Measurements from ENCODE around the gene MRPL57.

MRPL57 gene

GRCh38 chr13:21221268-21221667 is 44.8 kb downstream of the MRPL57 start:
- no peak for TF ChIP-seq CTCF (IDR thresholded peaks at IDR 0.05; ENCODE audit: low read depth, low read length)
- TF ChIP-seq MYC (IDR thresholded peaks at IDR 0.05; ENCODE audit: low read depth, low read length): no peak
- no peak for TF ChIP-seq MAX (IDR thresholded peaks at IDR 0.05; ENCODE audit: low read depth, low read length)
- TF ChIP-seq POLR2A (IDR thresholded peaks at IDR 0.05; ENCODE audit: extremely low read depth, insufficient read length): no peak

GRCh38 chr13:21225082-21225481 is 48.6 kb downstream of the MRPL57 start:
- TF ChIP-seq POLR2A (IDR thresholded peaks at IDR 0.05; ENCODE audit: extremely low read depth, insufficient read length) (no peak), MAX (IDR thresholded peaks at IDR 0.05; ENCODE audit: low read depth, low read length) (no peak), MYC (IDR thresholded peaks at IDR 0.05; ENCODE audit: low read depth, low read length) (no peak), CTCF (IDR thresholded peaks at IDR 0.05; ENCODE audit: low read depth, low read length) (no peak)
- no peak overlapping the region for H3K4me3 ChIP-seq (ENCODE audit: low read depth, low read length)
- no peak for DNase-seq (ENCODE audit: low read depth)

More at GRCh38 chr13:21221268-21221667, 44.8 kb downstream of the MRPL57 start:
- no peak overlapping the region for H3K4me3 ChIP-seq (ENCODE audit: low read depth, low read length)
- no peak for DNase-seq (ENCODE audit: low read depth)

GRCh38 chr13:21225841-21226581 is 49.6 kb downstream of the MRPL57 start:
- no peak for DNase-seq (ENCODE audit: low read depth)
- no peak for TF ChIP-seq MAX (IDR thresholded peaks at IDR 0.05; ENCODE audit: low read depth, low read length)
- no peak for TF ChIP-seq MYC (IDR thresholded peaks at IDR 0.05; ENCODE audit: low read depth, low read length)
- no peak for TF ChIP-seq POLR2A (IDR thresholded peaks at IDR 0.05; ENCODE audit: extremely low read depth, insufficient read length)
- no peak for TF ChIP-seq CTCF (IDR thresholded peaks at IDR 0.05; ENCODE audit: low read depth, low read length)
- H3K4me3 ChIP-seq (ENCODE audit: low read depth, low read length): no peak overlapping the region

GRCh38 chr13:21227917-21228316 is 51.5 kb downstream of the MRPL57 start:
- H3K4me3 ChIP-seq (ENCODE audit: low read depth, low read length): no peak overlapping the region
- TF ChIP-seq MAX (IDR thresholded peaks at IDR 0.05; ENCODE audit: low read depth, low read length): no peak
- TF ChIP-seq MYC (IDR thresholded peaks at IDR 0.05; ENCODE audit: low read depth, low read length): no peak
- no peak for TF ChIP-seq POLR2A (IDR thresholded peaks at IDR 0.05; ENCODE audit: extremely low read depth, insufficient read length)
- TF ChIP-seq CTCF (IDR thresholded peaks at IDR 0.05; ENCODE audit: low read depth, low read length): no peak
- DNase-seq (ENCODE audit: low read depth): no peak
